ENCODE results near the gene ATP8B1.
"Not testable (repeated sequence)": the region's sequence is repeated elsewhere in the genome, so short reads cannot be mapped to it uniquely, and the experiment has no call there.

ATP8B1 gene

DNA sequence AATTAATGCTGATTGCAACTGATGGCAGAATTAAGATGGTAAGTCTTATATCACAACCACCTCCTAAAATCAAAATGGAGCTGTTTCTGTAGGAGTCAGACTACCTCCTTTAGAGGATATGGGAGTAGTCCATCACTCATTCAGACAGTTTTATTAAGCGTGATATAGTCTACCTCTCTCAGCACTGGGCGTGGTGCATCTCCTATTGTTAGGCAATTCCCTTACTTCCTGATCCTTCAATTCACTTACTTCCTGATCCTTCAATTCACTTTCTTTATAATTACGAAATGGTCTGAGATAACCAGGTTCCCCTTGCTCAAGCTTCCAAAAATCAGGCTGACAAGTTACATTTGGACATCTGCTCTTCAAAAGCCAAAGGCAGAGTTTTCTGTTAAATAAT, 31.9 kb downstream of the ATP8B1 start:
- no peak for DNase-seq (ENCODE audit: low read depth in 1 of 2, low spot score in 1 of 2)

DNA sequence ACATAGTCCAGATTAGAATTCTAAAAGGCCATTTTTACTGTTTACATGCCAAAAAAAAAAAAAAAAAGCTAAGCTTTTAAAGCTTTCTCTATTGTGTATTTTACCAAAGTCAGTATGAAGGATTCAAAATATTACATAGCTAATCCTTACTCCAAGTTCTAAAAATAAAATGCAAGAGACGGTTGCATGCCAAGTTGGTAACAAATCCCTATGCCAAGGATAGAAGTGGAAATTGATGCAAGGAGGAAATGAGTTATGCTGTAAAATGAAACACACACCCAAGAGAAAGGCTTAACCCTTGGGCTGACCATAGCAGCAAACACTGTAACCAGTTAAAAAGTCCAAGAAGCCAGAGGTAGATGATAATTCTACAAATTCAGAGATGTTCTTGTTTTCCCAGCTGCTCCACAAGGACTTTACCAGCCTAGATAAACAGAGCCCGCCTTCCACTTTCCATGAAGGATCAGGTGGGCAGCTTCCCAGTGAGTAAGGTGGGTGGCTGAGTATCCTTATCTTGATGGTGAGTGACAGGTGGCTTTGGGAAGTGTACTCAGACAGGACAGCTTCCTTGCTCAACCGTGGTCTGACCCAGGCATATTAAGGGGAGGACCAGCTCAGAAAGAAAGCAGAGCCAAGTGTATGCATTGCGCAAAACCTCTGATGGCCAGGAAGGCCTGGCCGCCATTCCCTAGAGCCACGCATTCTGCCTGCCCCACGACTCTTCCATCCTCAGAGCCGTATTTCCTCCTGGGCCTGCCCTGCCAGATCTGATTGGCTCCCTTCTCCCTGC, 34.4 kb downstream of the ATP8B1 start:
- DNase-seq (ENCODE audit: low read depth in 1 of 2, low spot score in 1 of 2), result no peak

DNA sequence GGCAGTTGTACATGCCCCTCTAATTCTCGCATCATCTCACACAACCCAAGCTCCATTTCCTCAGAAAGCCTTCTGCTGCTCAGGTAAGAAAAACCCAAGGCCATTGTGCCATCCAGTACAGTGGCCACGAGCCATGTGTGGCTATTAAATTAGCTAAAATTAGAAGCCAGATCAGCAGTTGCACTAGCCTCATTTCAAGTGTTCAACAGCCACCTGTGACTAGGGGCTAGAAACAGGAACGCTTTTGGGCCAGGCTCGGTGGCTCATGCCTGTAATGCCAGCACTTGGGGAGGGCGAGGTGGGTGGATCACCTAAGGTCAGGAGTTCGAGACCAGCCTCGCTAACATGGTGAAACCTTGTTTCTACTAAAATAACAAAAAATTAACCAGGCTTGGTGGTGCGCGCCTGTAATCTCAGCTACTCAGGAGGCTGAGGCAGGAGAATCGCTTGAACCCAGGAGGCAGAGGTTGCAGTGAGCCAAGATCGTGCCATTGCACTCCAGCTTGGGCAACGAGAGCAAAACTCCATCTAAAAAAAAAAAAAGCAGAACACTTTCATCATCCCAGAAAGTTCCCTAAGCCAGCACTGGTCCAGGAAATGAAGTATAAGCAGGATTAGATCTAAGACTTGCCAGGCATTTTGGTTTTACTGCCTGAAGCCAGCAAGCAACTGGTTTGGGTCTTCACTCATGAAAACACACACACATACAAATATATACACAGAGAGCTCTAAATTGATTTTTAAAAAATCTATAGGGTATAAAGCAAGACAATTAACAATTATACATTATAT, 35.7 kb downstream of the ATP8B1 start:
- no peak for DNase-seq (ENCODE audit: low read depth in 1 of 2, low spot score in 1 of 2)

DNA sequence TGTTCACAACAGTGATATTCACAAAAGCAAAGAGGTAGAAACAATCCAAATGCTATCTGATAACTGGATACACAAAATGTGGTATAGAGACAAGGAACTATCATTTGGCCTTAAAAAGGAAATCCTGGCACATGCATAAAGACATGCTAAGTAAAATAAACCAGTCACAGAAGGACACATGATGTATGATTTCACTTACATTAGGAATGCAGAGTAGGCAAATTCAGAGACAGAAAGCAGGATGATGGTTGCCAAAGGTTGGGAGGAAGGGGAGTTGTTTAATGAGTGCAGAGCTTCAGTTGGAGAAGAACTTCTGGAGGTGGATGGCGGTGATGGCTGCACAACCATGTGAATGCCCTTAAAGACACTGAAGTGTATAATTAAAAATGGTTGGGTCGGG, 38.1 kb downstream of the ATP8B1 start:
- DNase-seq (ENCODE audit: low read depth in 1 of 2, low spot score in 1 of 2), result no peak

DNA sequence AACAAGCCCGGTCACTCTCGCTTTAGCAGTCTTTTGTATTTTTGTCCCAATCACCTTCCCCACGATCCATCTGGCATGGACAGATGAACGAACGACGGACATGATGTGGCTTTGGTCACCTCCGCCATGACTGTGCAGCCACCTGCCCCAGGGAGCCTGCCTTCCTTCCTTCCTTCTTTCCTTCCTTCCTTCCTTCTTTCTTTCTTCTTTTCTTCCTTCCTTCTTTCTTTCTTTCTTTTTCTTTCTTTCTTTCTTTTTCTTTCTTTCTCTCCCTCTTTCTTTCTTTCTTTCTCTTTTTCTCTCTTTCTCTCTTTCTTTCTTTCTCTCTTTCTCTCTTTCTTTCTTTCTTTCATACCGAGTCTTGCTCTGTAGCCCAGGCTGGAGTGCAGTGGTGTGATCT, 39.0 kb downstream of the ATP8B1 start:
- no peak for DNase-seq (ENCODE audit: low read depth in 1 of 2, low spot score in 1 of 2)

DNA sequence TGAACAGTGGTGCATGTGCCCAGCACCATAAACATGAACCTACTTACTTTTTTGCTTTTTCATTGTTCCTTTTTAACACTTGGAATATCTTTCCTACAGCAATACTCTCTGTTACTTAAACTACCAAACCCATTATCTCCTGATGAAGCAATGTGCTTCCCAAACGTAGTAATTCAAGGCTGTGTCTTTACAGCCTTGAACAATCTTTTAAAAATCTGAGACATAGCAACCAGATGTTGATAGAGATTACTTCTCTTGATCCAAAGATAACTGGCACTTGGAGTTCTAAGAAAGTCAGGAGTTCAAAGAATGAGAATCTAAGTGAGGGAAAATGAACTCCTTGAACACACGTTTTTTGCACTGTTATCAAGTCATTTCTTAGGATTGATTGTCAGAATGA, 40.4 kb downstream of the ATP8B1 start:
- no peak for DNase-seq (ENCODE audit: low read depth in 1 of 2, low spot score in 1 of 2)

DNA sequence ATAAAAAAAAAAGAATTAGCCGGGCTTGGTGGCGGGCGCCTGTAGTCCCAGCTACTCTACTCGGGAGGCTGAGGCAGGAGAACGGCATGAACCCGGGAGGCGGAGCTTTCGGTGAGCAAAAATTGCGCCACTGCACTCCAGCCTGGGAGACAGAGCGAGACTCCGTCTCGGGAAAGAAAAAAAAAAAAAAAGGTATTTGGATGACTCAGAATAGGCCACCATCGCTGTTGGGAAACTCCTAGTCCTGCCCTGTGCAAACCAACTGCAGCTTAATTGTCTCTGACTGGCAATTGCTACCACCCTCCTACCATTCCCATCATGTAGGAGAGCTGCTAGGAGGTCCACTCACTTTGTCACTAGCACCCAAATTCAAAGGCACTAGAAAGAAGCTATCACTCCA, 43.5 kb downstream of the ATP8B1 start:
- DNase-seq (ENCODE audit: low read depth in 1 of 2, low spot score in 1 of 2), result no peak

DNA sequence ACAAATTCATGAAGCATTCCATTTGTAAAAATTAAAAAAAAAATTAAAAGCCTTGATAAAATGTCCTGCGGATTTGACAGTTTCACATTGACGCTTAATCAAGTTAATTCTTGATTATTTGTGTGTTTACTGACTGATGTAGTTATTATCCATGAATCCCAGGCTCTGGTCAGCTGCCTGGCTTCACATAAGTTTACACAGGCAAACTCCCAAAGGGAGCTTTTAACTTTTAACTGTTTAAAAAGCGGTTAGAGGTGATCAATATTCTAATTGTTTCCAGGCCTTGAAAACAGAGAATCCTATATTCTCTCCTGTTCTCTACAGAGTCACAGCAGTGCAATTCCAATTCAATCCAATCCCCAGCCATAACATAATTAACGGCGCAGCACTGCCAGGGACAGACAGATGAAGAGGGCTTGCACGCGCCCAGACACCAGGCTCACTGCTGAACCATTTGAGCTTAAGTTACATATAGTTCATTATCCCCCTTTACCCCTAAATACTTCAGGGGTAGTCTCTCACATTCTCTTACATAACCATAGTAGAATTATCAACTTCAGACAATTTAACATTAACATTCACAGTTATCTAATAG, 47.5 kb downstream of the ATP8B1 start:
- no peak for DNase-seq (ENCODE audit: low read depth in 1 of 2, low spot score in 1 of 2)

DNA sequence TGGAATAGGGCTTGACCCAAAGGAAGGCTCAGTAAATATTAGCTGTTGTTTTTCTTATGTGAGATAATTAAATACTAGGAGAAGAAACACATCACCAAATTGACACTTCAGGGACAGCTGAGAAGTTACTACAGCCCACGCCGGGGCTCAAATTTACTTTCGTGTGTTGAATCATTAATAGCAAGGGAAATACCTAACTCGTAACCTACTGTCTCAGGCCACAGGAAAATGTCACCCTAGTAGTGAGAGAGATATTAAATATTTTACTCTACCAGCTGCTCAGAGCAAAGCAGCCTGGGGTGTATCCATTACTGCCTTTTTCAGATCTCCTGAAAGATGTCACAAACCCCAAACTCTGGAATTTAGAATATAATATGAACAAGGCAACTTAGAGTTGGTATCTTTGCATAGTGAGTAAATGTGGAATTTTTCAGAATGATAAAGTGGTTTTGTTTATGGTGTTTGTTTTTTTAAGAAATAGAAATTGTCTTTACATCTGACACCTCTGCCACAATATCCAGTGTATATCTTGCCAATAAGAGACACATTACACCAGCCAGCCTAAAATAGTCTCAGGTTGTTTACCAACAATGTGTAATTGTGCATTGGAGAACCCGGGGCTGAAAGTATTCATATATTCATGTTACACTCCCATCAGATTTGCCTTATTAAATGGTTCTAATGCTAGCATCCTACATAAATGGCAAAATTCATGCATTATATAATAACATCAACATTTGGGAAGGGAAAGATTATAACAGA, 48.4 kb downstream of the ATP8B1 start:
- no peak for DNase-seq (ENCODE audit: low read depth in 1 of 2, low spot score in 1 of 2)

DNA sequence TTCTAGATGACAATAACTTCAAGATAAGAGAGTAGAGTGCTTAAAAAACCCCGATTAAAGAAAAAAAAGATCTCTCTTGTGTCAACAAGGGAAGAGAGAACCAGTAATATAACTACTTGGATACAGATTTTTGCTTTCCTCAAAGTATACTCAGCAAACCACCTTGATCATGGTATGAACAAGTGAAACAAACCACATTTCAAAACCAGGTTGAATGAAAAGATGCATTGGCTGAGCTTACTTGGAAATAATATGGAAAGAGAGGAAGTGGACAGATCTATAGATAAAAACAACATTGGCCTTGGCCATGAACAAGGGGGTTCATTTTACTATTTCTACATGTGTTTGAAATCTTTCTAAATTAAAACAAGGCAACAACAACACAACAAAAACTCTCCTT, 50.1 kb downstream of the ATP8B1 start:
- DNase-seq (ENCODE audit: low read depth in 1 of 2, low spot score in 1 of 2), result no peak

DNA sequence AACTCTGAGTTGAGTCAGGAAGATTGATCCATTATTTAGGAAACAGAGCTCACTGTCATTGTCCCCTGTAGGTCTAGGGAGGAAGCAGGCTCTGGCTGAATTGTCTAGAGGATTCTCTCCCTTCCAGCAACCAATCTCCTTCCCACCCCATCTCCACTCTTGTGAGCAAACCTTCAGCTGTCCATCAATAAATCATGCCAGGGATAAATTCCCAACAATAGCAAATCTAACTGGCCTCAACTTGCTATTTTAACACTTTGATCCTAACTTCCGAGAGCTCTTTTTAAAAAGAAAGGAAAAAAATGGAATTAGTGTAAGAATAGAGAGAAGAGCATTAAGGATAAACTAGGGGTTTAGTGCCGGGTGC, 53.5 kb downstream of the ATP8B1 start:
- DNase-seq (ENCODE audit: low read depth in 1 of 2, low spot score in 1 of 2), result no peak

DNA sequence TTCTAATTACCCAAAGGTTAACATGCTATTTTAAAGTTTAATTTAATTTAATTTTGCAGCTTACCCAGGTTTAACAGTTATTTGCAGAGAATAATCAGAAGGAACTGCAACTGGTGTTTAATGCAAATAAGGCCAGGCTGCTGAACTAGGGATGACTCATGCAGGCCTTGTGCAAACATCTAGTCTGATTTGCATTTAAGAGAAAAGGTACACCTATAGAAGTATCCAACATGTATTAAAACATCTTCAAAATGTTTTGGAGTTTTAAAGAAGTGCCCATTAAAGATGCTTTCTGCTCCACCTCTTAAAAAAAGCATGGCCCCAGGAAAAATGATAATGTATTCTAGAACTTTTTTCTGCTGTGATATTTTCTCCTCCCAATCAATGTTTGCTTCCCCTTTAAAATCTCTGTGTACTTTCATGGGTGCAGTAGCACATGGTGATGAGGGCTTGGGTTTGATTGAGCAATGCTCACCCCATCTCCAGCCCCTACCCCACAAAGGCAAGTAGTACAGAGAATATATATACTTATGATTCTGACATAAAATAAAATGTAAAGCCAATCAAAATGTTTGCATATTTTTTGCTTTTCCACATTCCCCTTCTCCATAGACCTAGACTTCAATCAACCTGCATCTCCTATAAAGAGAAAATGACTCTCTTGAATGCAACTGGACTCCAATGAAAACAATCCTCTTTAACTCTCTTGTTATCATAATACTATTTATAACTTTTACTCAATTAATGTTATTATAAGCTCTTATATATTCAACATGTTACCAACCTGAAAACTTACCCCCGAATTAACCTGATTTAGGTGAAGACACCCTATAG, 54.1 kb downstream of the ATP8B1 start:
- DNase-seq (ENCODE audit: low read depth in 1 of 2, low spot score in 1 of 2), result no peak

DNA sequence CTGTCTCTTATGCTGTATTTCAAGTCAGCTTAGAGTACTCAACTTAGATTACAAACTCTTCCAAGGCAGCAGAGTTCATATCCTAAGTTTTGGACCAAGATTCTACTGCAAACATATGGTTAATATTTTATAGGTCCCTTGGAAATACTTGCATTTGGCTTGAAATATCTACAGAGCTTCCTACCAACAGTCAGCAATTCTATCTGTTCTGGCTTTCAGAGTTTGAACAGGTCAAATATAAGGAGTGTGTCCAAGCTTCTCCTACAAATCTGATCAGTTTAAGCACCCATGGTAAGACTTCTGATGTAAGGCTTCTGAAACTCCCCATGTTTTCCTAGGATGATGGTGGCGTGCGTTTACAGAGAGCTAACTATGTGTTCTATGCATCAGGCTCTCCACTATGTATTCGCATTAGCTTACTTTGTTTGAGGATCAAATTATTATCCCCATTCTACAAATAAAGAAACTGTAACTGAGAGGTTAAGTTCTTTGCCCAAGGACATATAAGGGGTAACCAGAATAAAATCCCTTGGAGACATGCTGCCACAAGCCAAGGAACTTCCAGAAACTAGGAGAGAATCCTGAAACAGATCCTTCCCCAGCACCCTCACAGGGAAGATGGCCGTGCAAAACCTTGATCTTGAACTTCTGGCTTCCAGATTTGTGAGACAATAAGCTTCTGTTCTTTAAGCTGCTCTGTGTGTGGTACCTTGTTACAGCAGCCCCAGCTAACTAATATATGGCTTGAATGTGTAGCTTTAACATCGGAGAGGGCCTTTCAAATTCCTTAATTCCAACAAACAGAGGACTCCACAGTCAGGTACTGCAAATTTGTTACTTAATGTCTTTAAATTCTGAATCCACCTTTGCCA, 55.1 kb downstream of the ATP8B1 start:
- no peak for DNase-seq (ENCODE audit: low read depth in 1 of 2, low spot score in 1 of 2)

DNA sequence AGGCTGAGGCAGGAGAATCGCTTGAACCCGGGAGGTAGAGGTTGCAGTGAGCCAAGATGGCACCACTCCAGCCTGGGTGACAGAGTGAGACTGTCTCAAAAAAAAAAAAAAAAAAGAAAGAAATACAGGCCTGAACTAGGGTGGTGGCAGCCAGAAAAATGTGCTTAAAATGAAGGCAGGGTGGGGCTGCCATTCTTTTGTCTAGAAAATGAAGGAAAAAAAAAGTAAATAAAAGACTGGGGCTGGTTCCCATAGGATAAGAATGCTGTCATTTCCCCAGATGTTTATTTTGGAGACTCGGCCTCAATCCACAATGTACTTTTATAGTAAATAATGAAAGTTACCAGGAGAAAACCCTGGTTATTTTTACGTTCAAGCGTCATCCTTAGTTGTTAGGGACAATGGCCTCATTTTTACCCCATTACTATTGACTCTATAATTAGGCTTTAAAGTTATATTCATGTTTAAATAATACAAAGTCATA, 58.9 kb downstream of the ATP8B1 start:
- no peak for DNase-seq (ENCODE audit: low read depth in 1 of 2, low spot score in 1 of 2)

DNA sequence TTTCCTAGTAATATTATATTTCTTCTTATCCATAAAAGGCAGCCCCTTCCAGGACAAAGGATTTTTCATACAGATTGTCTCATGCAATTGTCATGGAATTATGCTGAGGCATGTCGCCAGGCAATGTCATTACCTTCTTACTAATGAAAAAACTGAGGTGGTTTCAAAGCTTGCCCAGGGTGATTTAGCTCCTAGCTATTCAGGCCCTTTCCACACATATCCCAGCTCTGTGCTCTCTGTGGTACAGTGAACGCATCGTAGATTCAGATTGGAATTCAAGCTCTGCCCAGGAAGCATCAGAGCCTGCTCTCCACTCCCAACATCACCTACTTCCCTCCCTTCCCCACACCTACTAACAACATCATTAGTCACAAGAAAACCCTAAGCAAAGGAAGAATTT, 60.1 kb downstream of the ATP8B1 start:
- no peak for DNase-seq (ENCODE audit: low read depth in 1 of 2, low spot score in 1 of 2)

DNA sequence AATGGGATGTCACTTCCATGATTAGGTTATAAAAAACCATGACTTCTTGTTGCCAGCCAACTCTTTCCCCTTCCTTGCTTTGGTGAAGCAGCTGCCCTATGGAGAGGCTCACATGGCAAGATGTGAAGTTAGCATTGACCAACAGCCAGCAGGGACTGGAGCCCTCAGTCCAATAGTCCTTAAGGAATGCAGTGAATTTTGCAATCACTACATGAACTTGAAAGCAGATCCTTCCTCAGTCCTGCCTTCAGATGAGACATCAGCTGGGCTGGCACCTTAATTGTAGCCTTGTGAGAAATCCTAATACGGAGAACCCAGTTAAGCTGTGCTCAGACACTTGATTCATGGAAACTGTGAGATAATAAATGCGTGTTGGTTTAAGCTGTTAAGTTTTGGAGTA, 61.8 kb downstream of the ATP8B1 start:
- no peak for DNase-seq (ENCODE audit: low read depth in 1 of 2, low spot score in 1 of 2)

DNA sequence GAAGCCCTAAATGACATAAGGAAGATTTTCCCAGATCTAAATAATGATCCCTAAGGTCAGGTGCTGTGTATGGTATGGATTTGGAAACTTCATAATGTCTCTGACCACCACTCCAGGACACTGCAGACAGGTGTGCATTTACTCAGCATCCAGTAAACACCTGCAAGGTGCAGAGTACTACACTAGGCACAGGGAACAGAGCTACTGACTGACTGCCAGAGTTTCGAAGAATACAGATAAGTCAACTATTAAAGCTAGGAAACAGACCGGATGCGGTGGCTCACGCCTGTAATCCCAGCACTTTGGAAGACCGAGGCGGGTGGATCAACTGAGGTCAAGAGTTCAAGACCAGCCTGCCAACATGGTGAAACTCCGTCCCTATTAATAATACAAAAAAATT, 65.0 kb downstream of the ATP8B1 start:
- no peak for DNase-seq (ENCODE audit: low read depth in 1 of 2, low spot score in 1 of 2)

DNA sequence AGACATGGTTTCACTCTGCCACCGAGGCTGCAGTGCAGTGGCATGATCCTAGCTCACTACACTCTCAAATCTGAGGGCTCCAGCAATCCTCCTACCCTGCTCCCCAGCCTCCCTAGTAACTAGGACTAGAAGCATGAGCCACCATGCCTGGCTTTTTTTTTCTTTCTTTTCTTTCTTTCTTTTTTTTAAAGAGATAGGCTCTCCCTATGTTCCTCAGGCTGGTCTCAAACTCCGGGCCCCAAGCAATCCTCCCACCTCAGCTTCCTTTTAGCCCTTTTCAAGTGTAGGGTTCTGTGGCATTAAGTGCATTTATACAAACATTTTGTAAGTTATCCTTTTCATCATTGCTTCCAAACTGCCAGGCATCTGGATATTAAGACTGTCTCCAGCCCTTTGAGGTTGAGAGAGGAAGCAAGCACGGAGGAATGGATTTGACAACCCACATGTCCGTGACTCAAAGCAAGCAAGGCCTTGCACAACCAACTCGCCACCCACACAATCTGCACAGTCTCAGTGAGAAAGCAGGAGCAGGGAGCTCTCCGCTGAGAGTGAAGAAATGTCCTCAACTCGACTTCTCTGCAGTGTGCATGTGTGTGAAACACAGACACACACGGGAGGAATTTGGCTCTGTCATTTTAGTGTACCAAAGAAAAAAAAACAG, 65.6 kb downstream of the ATP8B1 start:
- no peak for DNase-seq (ENCODE audit: low read depth in 1 of 2, low spot score in 1 of 2)

DNA sequence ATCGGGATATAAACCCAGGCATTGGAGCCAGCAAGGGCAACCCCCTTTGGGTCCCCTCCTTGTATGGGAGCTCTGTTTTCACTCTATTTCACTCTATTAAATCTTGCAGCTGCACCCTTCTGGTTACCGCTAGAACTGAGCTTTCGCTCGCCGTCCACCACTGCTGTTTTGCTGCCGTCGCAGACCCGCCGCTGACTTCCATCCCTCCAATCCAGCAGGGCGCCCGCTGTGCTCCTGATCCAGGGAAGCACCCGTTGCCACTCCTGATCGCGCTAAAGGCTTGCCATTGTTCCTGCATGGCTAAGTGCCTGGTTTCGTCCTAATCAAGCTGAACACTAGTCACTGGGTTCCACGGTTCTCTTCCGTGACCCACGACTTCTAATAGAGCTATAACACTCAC, 68.1 kb downstream of the ATP8B1 start:
- DNase-seq (ENCODE audit: low read depth in 1 of 2, low spot score in 1 of 2), result not testable (repeated sequence)
